Medulla oblongata (tissue), 1 donor: Measurements from ENCODE around the gene DUSP1.
"Not testable (repeated sequence)": the region's sequence is repeated elsewhere in the genome, so short reads cannot be mapped to it uniquely, and the experiment has no call there.

Experiments used
- DNase-seq: peaks from one replicate; pipeline ENCODE4 v3.0.0-alpha.2; 2015; ENCODE audit errors: extremely low spot score

DUSP1 gene

DNA sequence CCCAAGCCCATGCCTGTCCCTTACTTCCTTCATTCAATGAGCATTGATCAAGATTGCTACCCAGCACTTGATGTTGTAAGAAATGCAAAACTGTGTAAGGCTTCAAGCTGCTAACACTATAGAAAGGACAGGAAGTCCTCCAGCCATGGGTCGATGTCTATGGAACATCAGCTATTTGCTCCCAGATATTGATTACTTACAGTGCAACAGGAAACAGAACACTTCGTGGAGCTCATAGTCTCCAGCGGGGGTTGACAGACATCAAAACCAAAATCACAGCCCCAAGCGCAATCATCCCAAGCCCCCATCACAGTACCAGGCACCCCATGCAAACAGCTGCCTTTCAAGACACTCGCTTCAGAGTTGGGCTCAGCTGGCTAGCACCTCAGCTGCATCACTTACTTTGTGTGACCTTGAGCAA, 26.8 kb upstream of the DUSP1 start:
- DNase-seq = no peak

DNA sequence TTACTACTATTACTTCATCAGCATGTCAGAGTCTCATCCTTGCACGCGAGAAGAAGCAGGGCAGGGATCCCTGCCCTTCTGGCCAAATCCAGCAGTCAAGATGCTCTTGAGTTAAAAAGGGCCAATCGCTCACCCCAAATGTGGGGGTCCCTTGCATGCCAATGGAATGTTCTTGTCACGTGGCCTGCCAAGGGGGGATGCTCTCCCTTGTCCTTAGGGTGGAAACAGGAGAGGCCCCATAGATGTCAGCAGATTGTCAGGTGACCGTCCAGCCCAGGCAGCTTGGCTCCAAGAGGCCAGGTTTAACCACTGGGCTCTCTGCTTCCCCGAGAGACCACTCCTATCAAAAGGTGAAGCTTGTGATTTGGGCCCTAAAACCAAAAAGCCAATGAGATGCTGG, 25.3 kb upstream of the DUSP1 start:
- no peak for DNase-seq

DNA sequence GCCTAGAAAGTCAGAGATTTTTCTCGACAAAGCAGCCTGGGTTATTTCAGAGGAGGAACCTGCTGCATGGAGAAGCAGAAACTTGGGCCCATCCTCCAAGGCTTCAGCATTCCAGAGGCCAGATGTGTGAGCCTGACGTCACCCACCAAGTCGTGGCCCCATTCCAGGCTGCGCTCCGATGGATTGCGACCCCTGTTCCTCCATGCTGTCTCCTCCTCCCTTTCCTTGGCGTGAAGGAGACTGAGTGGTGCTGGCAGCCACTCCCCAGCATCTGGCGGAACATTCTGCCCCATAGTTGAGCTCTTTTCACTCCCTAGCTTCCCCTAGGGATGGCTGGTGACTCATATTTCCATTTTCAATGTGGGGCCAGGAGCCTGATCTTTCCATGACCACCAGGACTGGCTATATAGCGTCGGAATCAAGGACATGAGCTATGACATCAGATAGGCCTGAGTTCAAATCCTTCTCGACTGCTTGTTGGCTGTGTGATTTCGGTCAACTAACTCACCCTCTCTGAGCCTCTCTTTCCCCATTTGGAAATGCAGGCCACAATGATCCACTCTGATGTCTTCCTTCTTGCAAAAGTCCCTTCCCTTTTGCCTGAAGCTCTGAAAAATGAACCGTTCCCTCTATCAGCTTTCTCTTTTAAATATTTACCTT, 24.5 kb upstream of the DUSP1 start:
- peak; percentile 70 for DNase-seq

DNA sequence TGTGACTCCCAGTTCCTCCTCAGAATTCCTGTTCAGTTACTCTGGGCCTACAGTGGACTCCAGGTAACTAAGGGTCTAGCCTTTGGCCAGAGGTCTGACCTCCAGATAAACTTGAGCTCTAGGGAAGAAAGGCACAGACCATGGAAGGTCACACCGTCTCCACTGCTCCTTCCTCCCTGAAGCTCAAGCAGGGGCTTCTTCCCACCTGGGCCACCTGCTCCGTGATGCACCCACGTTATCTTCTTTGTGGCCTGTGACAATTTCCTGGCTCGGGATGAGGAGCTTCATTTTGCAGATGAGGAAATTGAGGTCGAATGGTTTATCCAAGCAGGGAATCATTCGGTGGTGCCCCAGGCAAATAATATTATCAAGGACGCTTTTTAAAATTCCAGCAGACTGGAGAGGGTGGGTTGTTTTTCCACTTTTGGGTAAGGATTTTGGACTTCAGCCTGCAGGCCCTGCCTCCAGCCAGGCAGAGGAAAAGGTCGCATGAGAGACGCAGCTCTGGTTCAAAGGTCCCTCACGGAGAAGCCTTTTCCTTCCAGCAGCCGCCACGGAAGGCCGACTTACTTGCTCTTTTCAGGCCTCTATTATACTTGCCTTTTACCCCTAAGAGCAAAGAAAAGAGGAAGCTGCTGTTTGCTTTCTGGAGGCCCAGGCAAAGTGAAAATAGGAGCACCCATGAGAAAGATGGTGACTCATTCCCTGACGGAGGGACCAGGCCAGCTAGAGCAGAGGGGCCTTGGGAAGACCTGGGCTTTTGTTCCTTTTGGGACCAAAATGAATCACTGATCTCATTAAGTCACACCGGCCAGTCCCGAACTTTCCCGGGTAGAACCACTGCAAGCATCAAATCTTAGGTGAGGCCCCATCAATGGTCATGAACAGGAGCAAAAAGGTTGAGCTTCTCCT, 22.8 kb upstream of the DUSP1 start:
- no peak for DNase-seq

DNA sequence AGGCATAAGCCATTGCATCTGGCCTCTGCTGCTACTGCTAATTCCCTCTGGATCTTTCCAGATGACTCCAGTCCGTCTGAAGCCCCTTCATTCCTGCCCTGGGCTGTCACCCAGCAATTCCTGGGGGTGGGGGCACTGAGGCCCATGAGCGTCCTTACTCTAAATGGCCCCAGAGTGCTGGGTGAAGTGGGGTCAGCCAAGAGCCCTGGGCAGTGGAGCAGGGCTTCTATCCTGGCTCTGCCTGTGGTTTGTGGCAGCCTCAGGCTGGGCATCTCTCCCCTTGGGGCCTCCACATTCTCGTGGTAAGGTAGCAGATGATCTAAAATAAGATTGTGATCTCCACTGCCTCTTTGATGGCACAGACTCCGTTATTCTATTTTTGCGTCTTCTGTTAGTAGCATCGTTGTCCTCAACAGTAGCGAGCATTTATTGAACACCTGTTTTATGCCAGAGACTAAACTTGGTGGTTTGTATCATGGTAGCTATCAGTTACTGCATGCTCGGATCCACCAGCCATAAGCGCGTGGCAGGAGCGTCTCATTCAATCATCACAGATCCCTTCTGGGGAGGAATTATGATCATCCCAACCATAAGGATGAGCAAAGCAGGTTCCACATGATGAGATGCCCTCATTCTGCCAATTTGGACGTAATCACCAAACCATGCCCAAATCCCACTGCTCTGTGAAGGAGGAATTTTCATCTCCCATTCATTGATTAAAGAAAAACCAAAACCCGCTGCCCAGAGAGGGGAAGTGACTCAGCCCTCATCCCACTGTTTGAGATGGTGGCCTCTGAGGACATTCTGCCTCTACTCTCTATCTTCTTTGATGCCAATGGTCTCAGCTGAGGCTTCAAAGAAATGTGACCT, 21.9 kb upstream of the DUSP1 start:
- no peak for DNase-seq

DNA sequence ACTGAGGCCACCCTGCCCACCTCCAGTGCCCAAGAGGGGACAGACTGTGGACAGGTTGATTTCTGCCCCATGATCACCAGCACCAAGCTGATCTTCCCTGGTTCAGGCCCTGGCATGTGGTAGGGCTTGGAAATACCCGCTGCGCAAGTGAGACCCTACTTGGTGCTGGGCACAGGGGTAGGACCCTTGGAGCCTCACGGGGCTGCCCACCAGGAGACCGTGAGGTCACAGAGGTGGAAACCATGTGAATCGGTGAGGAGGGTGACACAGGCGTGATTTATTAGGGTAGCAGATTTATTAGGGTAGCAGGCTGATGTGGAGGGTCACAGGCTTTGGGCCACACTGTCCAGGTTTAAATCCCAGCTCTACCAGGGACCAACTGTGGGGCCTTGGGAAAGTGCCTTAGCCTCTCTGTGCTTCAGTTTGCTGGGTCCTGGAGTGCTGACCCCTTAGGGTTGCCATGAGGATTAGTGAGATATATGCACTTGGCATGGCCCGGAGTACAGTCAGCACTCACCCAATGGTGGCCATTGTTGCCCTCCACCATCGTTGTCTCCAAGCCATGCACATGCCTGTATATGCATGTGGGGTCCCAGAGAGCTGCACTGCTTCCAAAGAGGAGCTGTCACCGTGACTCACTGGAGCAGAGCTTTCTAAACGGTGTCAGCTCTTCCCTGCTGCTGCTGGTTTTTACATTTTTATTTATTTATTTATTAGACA, 20.9 kb upstream of the DUSP1 start:
- DNase-seq = no peak

DNA sequence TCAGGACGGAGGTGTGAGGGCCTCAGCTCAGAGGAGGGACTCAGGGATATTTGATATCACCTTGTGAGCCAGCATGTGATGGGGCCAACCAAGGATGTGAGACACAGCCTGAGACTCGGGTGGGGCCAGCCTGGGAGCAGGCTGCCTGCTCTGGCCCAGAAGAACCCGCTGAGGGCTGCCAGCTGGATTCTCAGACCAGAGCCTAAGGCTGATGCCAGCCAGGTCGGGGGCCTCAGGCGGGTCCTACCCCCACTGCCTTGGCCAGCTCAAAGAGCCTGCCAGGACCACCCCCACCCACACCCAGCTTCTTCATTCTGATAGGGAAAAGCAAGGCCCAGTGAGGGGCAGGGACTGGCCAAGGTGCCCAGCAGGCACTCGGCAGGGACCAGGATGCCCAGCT, 20.3 kb upstream of the DUSP1 start:
- DNase-seq = no peak

DNA sequence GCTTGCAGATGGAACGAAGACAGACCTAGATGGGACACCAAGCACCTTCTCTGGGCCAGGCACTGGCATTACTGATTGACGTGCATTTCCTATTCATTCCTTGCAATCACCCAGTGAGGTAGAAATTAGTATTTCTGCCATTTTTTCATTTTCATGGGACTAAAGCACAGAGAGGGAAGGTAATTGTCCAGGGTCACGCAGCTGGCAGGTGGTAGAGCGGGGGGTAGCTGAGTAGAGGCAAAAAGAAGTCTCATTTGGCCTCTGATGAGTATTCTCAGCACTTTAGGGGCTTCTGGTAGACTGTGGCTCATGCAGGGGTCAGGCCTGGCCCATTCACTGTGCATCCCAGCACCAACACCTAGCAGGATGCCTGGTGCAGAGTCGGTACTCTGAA, 19.5 kb upstream of the DUSP1 start:
- DNase-seq = no peak

DNA sequence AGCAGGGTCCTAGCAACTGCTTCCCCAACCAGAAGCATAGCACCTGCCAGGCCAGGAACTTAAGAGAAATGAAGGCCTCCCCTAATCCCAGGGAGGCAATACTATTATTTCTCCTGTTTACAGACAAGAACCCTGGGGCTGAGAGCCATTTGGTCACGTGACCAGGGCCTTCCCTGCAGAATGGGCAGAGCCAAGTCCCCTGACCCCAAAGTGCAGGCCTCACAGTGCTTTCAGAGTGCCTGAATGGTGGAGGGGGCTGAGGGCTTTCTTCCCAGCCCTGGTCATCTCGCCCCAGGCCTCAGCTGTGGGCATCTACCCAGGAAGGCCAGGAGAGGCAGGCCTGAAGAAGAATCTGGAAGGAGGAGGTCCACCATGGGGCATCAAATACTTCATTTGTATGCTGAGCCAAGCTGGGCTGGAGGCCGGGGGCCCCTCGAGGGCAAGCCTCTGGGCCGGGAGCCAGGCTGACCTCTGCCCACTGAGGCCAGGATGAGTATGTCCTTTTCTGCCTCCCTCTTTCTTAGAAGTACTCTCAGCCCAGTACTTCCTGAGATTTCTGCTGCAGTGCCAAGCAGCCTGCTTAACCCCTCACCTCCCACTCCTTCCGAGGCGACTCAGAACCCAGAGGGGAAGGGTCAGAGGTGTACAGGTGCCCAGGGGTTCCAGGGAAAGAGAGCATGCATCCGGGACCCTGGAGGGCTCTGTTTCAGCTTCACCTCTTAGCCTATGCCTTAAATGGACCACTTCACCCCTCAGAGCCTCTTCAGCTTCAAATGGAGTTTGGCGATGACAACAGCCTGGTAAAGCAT, 18.9 kb upstream of the DUSP1 start:
- peak; percentile 76 for DNase-seq

DNA sequence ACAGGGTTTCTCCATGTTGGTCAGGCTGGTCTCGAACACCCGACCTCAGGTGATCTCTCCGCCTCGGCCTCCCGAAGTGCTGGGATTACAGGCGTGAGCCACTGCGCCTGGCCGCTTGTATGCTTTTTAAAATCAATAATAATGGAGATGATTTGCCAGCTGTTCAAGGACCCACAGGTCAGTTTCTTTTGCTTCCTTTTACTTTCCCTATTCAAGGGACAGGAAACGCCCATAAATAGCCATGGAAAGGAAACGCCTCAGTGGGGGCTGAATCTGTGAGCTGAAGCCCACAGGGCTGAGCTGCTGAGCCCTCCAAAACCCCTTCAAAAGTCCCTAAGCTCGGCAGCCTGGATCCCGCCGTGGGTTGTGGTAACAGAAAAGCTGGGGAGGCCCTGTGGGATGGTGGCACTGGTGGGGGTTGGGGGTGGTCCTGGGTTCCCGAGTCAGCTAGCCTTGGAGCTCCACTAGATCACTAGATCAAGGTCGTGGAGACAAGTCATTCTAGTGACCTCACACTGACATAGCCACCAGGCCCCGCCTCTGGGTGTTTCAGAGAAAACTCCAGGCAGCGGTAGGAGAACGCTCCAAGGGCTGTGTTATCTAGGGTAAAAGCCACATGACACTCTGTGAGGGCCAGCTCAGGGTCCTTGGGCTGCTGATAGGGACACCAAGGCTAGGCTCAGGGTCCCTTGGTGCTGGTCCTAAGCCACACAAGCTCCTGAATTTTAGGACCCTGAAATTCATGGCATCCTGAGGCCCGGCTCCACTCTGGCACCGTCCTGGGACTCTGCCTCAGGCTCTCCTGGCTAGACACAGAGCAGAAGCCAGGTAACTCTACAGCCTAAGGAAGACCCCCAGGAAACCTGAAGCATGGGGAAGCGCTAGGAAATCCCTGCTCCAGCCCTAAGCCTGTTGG, 18.0 kb upstream of the DUSP1 start:
- peak; percentile 60 for DNase-seq

DNA sequence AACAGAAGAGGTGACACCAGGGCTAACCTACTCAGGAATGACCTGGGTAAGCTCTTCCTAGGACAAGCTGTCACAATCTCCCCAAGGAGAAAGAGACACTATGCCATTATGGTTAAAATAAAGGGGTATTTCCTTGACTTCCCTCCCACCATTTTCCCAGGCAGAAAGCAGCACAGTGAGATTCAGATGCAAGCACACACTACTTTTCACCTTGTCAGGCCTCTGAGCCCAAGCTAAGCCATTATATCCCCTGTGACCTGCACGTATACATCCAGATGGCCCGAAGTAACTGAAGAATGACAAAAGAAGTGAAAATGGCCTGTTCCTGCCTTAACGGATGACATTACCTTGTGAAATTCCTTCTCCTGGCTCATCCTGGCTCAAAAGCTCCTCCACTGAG, 16.5 kb upstream of the DUSP1 start:
- DNase-seq = not testable (repeated sequence)

DNA sequence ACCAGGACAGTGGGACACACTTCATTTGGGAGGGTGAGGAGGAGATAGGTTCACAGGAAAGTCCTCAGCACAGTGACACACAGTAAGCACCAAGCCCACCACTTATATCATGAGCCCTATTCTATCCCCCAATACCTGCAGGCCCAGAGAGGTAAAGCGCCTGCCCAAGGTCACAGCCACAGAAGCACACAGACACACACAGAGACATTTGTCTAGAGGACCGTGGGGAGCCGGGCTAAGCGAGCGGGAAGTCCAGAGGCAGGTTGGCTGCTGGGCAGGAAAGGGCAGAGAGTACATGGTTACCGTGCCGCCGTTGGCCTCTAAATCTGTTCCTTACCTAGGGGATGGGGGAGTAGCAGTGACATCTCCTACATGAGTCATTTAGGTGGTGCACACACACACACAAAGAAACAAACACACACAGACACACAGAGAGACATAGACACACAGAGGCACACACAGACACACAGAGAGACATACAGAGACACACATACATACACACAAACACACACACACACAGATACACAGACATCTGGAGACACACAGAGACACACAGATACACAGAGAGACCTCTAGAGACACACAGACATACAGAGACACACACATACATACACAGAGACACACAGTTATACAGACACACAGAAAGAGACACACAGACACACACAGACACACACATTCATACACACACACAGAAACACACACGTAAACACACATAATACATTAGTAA, 15.9 kb upstream of the DUSP1 start:
- DNase-seq = no peak

DNA sequence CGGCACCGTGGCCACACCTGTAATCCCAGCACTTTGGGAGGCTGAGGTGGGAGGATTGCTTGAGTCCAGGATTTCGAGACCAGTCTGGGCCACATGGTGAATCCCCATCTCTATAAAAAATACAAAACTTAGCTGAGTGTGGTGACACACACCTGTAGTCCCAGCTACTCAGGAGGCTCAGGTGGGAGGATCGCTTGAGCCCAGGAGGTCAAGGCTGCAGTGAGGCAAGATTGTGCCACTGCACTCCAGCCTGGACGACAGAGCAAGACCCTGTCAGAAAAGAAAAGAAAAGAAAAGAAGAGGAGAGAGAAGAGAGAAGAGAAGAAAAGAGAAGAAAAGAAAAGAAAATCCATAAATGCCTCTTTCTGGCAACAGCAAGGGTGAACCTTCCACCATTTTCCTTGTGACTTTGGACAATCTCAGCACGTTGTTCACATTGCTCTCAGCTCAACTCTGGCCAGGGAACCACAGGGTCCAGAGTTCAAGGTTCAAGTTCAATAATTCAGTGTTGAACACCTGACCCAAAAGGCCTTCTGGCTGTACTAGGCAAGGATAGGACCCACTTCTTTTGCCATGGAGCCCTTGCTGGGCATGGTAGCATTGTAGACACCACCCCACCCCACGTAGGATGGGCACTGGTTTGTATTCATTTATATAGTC, 14.6 kb upstream of the DUSP1 start:
- DNase-seq = no peak

DNA sequence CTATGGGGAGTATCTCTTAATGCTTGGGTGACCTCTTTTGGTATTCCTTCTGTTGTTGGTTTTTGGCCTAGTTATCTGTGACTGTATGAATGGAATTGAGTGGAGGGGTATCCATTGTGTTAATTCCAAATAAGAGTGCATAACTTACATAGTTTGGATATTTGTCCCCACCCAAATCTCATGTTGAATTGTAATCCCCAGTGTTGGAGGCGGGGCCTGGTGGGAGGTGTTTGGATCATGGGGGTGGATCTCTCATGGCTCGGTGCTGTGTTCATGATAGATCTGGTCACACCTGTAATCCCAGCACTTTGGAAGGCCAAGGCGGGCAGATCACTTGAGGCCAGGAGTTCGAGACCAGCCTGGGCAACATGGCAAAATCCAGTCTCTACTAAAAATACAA, 13.2 kb upstream of the DUSP1 start:
- not testable (repeated sequence) for DNase-seq

DNA sequence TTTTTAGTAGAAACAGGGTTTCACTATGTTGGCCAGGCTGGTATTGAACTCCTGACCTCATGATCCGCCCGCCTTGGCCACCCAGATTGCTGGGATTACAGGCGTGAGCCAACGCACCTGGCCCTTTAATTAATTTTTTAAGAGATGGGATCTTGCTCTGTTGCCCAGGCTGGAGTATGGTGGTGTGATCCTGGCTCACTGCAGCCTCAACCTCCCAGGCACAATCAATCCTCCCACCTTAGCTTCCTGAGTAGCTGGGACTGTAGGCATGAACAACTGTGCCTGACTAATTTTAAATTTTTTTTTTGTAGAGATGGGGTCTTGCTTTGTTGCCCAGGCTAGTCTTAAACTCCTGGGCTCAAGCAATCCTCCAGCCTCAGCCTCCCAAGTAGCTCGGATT, 12.3 kb upstream of the DUSP1 start:
- not testable (repeated sequence) for DNase-seq

DNA sequence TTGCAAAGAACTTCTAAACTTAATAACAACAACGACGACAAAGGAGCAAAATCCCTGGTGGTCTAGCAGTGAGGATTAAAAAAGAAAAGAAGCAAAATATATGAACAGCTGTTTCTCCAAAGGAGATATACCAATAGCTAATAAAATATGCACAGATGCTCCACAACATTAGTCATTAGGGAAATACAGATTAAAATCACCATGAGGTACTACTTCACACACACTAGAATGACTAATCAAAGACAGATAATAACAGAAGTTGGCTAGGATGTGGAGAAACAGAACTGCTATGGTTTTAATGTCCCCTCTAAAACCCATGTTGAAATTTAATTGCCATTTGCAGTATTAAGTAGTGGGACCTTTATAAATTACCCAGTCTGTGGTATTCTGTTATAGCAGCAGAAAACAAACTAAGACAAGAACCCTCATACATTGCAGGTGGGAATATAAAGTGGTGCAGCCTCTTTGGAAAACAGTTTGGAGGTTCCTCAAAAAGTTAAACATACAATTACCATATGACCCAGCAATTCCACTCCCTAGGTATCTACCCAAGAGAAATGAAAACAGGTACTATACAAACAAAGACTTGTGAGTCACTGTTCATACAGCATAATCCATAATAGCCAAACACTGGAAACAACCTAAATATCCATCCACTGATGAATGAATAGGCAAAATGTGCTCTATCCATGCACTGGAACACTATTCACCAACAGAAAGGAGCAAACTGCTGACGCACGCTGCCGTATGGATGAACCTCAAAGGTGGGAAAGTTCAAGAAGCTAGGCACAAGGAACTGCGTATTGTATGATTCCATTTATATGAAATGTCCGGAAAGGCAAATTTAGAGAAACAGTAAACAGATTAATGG, 11.4 kb upstream of the DUSP1 start:
- no peak for DNase-seq

DNA sequence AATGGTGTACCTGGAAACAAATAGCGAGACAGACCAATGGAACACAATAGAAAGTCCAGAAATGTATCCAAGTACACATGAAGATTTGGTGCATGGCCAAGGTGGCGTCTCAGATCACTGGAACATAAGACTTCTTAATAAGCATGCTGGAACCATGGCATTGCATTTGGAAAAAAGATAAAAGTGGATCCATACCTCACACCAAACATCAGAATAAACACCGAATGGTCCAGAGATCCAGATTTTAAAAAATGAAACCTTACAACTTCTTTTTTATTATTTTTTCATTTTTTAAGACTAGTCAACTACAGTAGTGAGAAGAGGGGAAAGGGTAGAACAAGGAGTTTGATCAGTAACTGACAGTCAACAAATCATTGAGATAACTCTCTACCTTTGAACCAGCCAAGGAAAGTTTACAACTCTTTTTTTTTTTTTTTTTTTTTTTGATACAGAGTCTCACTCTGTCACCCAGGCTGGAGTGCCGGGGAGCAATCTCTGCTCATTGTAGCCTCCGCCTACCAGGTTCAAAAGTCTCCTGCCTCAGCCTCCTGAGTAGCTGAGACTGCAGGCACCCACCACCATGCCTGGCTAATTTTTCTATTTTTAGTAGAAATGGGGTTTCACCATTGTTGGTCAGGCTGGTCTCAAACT, 8.8 kb upstream of the DUSP1 start:
- DNase-seq = no peak
